Measurements from ENCODE around the gene NOTCH3. TPM values are rescaled to one million over a fixed set of nuclear protein-coding genes. Genes with fewer than 3 reads are reported as not detected.

The NOTCH3 gene
- total RNA-seq, 1 donor, result 39.4 TPM

- peak; percentile 87 for TF ChIP-seq CTCF (IDR thresholded peaks at IDR 0.05; ENCODE audit: insufficient read depth, low read length)
- H3K4me3 ChIP-seq (ENCODE audit: low read depth, low read length), result peak overlapping the region; percentile 9
- peak; percentile 60 for DNase-seq (ENCODE audit: low read depth)
Observed at GRCh38 chr19:15177269-15178116, 23.3 kb downstream of the NOTCH3 start.

- no peak overlapping the region for H3K4me3 ChIP-seq (ENCODE audit: low read depth, low read length)
- TF ChIP-seq CTCF (IDR thresholded peaks at IDR 0.05; ENCODE audit: insufficient read depth, low read length), result no peak
- DNase-seq (ENCODE audit: low read depth), result no peak
Observed at GRCh38 chr19:15175609-15176008, 25.2 kb downstream of the NOTCH3 start.

GRCh38 chr19:15173746-15174404, 26.9 kb downstream of the NOTCH3 start:
- H3K4me3 ChIP-seq (ENCODE audit: low read depth, low read length), result no peak overlapping the region
- TF ChIP-seq CTCF (IDR thresholded peaks at IDR 0.05; ENCODE audit: insufficient read depth, low read length), result no peak
- no peak for DNase-seq (ENCODE audit: low read depth)

- DNase-seq (ENCODE audit: low read depth), result no peak
Observed at GRCh38 chr19:15170345-15170744, 30.4 kb downstream of the NOTCH3 start.

GRCh38 chr19:15169541-15170285, 31.1 kb downstream of the NOTCH3 start:
- H3K4me3 ChIP-seq (ENCODE audit: low read depth, low read length), result no peak overlapping the region
- no peak for TF ChIP-seq CTCF (IDR thresholded peaks at IDR 0.05; ENCODE audit: insufficient read depth, low read length)
- DNase-seq (ENCODE audit: low read depth), result no peak

More at GRCh38 chr19:15170345-15170744, 30.4 kb downstream of the NOTCH3 start:
- H3K4me3 ChIP-seq (ENCODE audit: low read depth, low read length), result no peak overlapping the region
- no peak for TF ChIP-seq CTCF (IDR thresholded peaks at IDR 0.05; ENCODE audit: insufficient read depth, low read length)

- no peak for TF ChIP-seq CTCF (IDR thresholded peaks at IDR 0.05; ENCODE audit: insufficient read depth, low read length)
- no peak for DNase-seq (ENCODE audit: low read depth)
- no peak overlapping the region for H3K4me3 ChIP-seq (ENCODE audit: low read depth, low read length)
Observed at GRCh38 chr19:15166700-15167099, 34.1 kb downstream of the NOTCH3 start.

Data from fibroblast of the aortic adventitia (primary cell).